NCI-H82 treated with DMSO at 0.1 percent for 48 hours (cell line): ENCODE data around the gene MLYCD.
A peak's percentile ranks its signal among the peaks of the same experiment; 100 is the strongest.

Experiments used
- DNase-seq: peaks from one replicate; lab custom pipeline; 2025; ENCODE audit not compliant: unreplicated experiment; lab: John Stamatoyannopoulos, UW

Gene MLYCD

DNA sequence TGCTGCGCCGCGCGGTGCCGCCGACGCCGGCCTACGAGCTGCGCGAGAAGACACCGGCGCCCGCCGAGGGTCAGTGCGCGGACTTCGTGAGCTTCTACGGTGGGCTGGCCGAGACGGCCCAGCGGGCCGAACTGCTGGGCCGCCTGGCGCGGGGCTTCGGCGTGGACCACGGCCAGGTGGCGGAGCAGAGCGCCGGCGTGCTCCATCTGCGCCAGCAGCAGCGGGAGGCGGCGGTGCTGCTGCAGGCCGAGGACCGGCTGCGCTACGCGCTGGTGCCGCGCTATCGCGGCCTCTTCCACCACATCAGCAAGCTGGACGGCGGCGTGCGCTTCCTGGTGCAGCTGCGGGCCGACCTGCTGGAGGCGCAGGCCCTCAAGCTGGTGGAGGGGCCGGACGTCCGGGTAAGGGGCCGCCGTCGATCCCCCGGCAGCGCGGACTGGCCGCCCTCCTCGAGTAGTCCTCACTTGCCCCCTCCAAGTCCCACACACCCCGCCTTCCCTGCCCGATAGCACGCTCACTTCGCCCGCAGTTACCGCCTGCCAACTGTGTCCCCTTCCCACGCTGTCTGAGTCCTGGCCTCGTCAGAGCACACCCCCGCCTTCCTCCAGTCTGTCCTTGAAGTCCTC is 470 bp downstream of the MLYCD start:
- no peak for DNase-seq

DNA sequence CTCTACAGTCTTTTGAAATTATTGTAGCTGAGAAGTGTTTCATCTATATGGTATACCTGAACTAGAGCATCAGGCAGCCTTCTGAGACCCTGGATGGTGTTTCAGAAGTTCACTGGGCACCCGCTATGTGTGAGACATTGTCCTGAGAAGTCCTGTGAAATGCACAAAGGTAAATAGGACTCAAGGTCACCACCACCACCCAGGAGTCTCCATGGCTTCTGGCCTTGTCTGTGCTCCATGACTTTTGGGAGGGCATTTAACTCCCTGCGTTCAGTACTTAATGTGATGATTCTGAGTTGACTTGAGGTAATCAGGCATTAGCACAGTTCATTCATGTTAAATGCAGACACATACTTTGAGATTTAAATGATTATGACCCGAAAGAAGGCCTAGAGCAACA is 1.1 kb downstream of the MLYCD start:
- DNase-seq, result no peak

DNA sequence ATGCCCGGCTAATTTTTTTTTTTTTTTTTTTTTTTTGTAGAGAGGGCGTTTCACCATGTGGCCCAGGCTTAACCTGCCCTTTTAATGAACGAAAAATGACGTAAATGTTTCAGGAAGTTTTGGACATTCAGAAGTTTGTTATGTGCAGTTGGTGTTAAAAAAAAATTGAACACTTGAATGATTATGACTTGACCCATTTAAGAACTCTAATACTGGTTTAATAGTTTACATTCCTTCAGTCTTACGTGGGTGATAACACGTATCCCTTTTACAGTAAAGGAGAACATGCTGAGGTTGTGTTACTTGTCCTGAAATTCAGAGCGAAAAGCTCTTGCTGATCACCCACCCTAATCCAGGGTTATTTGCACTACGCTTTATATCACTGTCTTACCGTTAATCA is 1.7 kb downstream of the MLYCD start:
- no peak for DNase-seq

DNA sequence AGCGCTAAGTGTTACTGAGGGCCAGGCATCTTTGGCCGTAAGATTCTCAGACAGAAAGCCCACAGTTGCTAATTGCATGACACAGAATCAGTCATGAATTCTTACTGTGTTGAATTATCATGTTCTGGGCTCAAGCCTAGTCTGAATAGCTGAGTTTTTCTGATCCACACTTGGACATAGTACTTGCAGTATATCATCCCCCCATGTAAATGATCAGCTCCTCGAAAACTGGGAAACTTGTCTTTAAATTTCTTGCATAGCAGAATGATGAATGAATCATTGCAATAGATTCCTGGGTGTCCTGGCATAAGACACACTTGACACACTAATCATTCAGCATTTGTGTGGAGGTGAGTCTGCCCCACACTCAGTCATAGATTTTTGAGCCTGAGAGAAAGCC is 2.2 kb downstream of the MLYCD start:
- no peak for DNase-seq

DNA sequence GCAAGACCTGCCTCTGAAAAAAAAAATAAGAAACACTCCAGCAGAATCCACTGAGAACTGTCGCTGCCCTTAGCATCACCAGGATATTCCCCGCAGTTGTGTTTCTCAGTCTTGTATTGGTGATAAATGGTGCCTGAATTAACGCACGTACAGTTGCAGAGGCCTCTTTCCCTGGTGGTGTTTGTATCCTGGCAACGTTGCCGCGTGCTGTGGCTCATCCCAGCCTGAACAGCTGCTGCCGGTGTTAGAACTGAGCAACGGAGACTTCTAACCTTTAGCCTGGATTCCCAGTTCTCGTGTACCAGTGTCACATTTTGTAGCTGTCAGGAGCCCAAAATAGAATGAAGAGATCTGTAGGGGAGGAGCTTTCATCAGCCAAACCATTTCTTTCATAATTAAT is 4.8 kb downstream of the MLYCD start:
- no peak for DNase-seq

DNA sequence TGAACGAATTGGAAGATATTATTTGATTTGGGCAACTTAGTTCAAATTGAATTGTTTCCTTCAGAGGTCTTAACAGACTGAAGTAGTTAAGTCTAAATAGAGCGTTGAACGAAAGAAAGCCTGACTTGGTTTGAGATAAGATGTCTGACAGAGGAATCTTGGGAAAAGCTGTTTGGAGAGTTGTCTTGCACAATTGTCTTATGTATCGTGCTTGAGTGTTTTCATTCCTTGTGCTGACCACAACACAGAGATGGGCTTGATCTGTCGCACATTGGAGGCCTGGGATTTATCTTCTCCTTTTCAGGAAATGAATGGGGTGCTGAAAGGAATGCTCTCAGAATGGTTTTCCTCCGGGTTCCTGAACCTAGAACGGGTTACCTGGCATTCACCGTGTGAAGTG is 7.8 kb downstream of the MLYCD start:
- no peak for DNase-seq

DNA sequence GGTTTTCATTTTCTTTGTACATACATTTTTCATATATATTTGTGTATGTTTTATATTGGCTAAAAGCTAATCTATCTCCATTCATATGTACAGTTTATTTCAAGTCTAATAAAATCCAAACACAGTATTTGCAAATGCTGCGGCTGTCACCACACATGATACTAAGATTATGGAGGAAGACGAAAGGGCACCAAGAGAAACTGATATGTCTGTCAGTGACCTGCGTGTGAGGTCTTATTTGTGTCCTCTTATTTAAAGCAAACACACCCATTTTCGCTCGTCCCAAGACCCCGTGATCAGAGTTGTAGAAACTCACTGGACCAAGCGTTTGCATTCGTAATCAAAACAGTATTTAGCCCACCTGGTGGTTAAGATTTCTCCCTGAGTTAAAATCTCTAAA is 8.2 kb downstream of the MLYCD start:
- no peak for DNase-seq

DNA sequence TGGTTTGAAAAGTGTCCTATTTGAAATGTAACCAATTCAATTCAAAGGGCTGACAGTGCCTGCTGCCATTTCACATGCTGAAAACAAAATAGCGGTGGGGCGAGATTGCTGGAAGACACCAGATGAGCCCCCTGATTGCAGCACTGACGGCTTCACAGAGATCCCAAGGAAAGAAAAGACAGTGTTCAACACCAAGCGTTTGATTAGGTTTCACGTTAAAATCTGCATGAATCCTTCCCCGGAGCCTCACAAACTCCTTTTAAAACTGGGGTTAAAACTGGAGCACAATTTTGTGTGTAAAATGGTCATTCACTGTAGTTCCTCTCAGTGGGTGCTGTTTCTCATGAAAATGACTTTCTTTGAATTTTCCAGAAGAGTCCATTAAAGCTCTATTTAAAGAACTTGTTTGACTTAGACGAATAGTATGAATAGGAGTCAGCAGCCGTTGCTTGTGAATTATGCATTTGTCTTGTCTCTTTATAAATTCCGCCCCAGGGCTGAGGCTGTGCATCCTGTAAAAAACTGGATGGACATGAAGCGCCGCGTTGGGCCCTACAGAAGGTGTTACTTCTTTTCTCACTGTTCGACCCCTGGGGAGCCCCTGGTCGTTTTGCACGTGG is 8.8 kb downstream of the MLYCD start:
- DNase-seq, result no peak

DNA sequence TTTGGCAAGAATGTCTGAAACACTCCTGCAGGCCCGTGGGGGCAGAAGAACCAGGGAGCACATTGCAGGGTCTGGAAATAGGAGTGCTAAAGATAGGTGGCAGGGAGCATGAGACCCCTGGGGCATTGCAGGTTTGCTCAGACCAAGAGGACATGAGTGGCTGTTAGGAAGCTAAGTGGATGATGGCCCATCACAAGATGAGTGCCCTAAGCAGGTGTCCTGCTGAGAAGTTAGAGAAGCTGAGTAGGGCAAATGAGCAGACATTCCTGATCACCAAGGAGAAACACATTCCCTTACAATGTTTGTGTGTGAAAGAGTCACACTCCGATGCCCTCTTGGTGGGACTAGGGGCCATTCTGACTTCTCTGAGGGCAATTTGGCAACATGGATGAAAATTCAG is 9.9 kb downstream of the MLYCD start:
- no peak for DNase-seq

DNA sequence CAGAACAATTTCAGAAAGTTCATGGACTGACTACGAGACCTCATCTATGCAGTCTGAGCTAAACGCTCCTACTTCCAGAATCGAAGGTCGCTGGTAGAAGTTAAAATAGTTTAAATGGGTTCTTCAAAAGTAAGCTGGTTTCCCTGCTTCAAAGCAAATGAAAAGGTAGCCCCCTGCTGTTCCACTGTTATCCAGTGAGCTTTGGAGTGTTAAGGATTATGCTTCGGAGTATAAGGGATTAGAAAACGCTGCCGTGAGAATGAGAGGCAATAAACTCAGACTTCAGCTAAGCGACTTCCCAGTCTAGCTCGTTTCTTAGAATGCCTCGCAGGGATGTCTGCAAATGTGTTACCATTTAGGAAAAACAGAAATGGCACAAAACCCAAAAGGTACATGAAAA is 12.4 kb downstream of the MLYCD start:
- peak; percentile 40 for DNase-seq

DNA sequence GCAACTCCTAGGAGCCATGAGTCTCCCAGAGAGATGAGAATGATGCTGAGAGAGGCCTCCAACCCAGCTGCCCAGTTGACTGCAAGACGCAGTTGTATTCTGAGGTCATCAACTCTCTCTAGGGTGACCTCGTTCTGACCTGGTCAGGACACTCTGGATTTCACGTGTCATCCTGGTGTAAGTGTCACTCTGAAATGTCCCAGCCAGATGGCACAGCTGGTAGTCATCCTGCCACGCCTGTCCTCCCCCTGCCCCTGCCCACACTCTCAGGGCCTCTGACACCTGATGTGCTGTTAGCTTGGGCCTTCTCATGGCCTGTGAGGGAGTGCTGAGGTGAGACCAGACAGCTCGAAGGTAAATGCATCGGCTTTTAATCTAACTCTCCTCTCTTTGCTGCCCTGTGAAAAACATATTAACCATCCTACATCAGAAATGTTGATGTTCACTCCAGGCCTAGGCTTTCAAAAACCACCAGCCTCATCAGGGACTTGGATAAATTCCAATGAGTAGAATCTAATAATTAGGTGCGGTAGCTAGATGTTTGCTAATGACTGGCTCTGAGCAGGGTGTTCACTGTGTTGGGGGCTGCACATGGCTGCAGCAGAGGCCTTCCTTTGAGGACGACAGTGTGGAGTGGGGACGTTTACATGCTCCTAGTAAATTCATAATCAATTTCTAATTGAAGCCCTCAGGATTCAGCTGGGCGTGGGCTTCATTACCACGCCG is 13.8 kb downstream of the MLYCD start:
- DNase-seq, result no peak

DNA sequence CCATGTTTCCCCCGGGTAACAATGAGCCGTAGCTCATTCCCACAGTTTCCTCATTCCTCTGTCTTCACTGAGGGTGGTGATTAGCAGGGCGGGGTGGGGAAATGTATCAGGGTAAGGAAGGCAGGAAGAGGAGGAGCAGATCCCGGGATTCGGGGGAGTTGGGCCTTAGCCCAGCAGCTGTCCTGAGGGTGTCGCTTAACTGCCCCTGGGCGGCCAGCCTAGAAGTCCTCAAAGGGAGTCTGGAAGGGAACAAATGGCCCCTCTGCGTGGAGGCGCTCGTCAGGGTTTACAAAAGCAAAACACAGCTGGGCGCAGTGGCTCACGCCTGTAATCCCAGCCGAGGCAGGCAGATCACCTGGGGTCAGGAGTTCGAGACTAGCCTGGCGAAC is 14.3 kb downstream of the MLYCD start:
- DNase-seq, result no peak

DNA sequence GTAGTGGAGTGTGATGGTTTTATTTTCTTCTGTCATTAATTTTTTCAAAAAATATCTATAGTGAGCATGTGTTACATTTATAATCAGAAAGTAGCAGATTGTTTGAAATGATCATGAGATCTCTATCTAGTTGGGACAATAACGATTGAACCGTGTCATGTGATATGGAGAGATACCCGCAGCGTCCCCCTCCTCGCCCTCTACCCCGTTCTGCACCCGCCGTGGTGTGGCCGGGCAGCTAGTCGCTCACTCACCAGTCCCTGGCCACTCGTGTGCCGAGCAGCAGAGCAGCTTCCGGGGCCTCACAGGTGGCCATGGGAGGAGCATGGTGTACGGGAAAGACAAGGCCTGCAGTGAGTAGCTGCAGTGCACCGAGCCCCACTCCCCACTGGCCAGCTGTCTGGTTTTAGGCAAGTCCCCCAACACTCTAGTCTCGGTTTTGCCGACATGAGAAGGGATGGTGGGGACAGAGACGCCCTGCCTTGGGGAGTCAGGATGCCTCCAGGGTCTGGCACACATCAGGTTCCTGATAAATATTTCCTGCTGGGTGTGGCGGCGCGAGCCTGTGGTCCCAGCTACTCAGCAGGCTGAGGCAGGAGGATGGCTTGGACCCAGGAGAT is 15.3 kb downstream of the MLYCD start:
- no peak for DNase-seq

DNA sequence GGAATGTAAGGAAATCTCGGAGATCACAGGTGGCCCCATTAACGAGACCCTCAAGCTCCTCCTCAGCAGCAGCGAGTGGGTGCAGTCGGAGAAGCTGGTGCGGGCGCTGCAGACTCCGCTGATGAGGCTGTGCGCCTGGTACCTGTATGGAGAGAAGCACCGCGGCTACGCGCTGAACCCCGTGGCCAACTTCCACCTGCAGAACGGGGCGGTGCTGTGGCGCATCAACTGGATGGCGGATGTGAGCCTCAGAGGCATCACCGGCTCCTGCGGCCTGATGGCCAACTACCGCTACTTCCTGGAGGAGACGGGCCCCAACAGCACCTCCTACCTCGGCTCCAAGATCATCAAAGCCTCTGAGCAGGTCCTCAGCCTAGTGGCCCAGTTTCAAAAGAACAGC is 16.2 kb downstream of the MLYCD start:
- no peak for DNase-seq

DNA sequence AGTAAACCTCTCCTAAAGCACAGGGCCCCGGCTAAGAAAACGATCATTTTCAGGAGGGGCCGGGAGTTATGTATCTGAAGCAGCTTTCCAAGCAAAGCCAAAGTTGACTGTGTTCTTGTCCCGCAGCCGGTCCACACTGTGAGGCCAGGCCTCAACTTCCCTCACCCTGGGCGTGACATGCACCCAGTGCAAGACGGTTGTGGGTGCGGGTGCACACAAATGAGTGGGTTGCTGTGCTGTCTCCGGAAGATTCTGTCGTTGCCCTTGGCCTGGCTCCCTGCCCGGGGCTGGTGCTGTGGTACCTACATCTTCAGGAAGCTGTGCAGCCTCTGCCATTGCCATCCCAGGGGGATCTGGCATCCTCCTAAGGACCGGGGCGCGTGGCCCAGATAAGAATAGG is 16.6 kb downstream of the MLYCD start:
- DNase-seq, result no peak

DNA sequence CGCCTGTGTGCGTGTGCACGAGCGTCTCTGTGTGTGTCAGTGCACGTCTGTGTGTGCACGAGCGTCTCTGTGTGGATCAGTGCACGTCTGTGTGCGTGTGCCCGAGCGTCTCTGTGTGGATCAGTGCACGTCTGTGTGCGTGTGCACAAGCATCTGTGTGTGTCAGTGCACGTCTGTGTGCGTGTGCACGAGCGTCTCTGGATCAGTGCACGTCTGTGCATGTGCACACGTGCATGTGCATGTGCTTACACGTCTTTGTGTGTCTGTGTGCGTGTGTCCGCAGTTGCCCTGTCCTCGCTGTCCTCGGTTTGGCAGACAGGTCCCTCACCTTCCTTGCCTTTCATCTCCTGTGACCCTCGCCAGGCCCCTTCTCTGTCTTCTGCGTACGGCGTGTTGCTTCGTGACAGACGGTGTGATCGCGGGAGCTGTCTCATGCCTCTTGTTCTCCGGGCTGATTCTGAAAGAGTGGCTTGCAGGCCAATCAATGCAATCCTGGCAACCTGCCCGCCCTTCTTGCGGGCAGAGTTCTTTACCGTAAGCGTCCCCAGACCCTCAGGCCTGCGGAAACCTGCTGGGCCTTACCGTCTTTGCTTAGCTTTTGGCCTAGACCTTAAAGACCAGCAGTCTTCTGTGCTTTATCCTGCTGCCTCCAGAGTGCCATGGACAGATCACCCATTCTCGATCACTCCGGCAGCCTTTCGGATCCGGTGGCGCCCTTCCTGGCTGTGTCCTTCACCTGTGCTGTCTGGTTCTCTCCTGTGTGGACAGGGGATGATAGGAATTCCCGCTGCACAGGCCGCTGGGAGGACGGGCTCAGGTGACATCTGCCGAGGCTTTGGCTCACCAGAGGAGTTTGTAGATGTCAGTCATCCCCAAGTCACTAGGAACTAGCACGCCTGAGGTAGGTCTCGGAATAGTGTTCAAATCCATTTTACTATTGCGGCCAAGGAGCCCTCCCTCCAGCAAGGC is 18.5 kb downstream of the MLYCD start:
- no peak for DNase-seq

DNA sequence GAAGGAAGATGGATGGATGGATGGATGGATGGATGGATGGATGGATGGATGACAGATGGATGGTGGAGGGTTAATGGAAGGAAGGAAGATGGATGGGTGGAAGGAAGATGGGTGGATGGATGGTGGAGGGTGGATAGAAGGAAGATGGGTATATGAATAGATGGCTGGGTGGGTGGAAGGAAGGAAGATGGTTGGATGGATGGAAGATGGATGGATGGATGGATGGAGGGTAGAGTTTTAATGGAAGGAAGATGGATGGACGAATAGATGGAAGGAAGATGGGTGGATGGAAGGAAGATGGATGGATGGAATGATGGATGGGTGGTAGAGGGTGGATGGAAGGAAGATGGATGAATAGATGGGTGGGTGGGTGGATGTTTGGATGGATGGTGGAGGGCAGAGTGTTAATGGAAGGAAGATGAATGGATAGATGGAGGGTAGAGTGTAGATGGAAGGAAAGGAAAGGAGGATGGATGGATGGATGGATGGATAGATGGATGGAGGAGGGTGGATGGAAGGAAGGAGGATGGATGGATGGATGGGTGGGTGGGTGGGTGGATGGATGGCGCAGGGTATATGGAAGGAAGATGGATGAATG is 22.1 kb downstream of the MLYCD start:
- DNase-seq, result no peak

DNA sequence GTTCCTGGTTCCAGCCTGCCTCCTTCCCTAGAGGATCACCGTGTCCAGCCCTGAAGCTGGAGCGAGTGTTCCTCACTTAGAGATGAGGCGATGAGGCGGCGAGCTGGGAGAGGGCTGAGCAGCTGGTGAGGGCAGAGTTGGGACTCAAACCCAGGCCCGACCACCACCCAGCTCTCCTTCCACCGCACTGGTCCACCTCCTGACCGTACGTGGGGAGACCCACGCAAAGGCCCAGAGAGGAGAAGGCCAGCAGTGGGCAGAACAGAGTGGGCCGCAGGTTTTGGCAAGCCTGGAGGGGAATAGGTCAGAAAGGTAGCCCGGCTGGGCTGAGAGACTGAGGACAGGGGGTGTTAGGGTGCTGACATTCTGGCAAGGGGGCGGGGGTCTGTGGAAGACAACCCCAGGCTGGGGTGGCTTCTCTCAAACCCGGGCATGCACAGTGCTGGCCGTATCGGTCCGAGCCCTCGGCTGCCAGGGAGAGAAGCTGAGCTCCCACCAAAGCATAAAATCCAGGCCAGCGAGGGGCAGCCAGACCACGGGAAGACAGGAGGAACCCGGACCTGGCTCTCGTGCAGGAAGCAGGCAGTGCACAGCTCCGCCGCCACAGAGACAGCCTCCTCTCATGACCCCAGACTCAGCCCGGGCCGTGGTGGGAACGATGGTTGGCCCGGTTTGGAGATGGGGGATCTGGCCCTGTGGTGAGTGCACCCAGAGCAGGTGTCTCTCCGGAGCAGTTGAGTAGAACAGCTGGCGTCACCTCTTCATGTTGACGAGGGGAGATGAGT is 24.9 kb downstream of the MLYCD start:
- no peak for DNase-seq

DNA sequence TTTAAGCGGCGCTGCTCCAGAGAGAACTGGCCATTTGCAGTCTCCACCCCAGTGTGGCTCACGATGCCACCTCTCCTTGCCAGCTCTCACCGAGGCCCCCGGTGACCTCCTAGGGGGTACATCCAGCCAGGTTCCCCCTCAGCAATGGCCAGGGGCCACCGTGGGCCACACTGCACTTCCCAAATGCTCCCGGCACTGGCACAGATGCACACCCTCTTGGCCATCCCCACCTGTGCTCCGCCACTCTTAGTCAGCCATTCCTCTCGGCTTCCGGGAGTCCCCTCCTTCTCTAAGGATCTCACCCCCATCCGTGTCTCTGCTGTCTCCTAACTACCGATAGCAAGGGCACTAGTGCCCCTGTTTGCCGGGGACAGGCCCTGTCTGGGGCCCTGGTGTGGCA is 25.8 kb downstream of the MLYCD start:
- DNase-seq, result no peak
